Fibroblast of peridontal ligament (primary cell): ENCODE results near the gene KCNG4.
A peak's percentile ranks its signal among the peaks of the same experiment; 100 is the strongest.
"Not testable (repeated sequence)": the region's sequence is repeated elsewhere in the genome, so short reads cannot be mapped to it uniquely, and the experiment has no call there.

Experiments
- DNase-seq: peaks from one replicate; pipeline ENCODE4 v3.0.0-alpha.2; 2010; ENCODE audit errors: extremely low read depth

KCNG4 gene

DNA sequence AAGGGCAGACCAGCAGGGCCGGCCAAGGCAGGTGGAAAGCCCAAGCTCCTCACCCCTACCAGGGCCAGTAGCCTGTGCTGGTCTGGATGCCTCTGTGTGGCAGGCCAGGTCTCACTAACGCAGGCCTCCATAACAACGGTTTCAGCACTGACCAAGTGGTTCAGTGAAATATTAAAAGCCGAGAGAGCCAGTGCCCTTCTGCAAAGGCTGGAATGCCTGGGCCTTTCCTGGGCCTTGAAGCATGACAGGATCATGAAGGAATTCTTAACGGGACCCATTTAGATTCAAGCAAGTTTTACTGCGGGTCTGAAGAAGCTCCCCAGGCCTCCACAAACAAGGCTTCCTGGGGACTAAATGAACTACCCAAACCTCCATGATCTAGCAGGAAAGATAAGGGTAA is 32.6 kb downstream of the KCNG4 start:
- DNase-seq, result no peak

DNA sequence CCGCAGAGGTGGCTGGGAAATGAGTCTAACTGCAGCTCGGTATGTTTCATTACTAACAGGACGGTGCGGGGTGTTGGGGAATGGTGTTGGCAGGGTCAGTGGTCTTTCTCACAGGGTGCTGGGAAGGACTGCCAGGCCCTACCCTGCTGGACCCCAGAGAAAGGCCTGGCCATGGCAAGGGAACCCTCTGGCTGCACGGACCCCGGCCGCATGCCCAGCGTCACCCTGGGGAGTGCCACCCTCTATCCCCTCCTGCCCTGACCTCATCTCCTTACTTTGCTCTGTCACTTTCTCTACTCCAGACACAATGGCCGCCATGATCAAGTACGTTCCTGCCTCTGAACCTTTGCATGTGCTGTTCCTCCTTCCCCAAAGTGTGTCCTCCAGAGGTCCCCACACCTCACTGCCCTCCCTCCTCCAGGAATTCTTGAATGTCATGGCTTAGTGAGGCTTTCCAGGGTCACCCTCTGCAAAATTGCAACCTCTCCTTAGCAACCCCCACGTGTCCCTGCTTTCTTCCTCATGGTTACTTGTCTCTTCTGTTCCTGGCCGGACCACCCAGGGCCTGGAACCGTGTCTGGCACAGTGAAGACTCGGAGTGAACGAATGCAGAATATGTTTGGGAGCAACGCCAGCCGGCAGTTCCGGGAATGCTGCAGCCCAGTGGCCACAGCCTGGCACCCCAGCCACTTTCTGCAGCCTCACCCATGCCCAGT is 33.7 kb downstream of the KCNG4 start:
- no peak for DNase-seq

DNA sequence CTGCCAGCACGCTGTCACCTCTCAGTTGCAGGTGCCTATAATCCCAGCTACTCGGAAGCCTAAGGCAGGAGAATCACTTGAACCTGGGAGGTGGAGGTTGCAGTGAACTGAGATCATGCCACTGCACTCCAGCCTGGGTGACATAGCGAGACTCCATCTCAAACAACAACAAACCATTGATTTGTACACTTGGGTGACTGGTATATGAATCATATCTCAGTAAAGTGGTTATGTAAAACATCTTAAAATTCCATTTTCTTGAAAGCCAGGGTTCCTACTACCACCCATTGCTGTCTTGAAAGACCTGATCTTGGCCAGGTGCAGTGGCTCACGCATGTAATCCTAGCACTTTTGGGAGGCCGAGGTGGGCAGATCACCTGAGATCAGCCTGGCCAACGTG is 34.7 kb downstream of the KCNG4 start:
- DNase-seq, result peak; percentile 21

DNA sequence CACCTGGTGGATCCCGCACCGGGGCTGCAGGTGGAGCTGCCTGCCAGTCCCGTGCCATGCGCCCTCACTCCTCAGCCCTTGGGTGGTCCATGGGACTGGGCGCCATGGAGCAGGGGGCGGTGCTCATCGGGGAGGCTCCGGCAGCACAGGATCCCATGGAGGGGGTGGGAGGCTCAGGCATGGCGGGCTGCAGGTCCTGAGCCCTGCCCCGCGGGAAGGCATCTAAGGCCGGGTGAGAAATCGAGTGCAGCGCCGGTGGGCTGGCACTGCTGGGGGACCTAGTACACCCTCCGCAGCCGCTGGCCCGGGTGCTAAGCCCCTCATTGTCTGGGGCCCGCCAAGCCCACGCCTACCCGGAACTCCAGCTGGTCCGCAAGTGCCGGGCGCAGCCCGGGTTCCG is 35.3 kb downstream of the KCNG4 start:
- not testable (repeated sequence) for DNase-seq

DNA sequence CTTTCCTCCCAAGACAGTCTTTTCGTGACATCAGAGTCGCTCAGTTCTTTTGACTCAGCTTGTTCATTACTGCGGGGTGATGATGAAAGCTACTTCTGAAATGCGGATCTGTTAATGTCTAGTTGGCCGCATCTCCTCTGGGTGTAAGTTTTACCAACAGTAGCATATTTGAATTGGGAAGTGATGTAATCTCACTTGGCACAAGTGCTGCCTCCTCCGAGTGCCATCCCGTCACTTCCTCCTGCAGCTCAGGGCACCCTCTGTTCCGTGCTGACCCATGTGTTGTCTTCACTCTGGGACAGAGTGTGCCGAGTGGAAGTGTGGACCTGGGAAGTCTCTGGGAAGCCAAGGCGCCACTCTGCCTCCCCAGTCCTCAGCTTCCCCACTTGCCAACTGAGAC is 40.0 kb downstream of the KCNG4 start:
- DNase-seq, result no peak

DNA sequence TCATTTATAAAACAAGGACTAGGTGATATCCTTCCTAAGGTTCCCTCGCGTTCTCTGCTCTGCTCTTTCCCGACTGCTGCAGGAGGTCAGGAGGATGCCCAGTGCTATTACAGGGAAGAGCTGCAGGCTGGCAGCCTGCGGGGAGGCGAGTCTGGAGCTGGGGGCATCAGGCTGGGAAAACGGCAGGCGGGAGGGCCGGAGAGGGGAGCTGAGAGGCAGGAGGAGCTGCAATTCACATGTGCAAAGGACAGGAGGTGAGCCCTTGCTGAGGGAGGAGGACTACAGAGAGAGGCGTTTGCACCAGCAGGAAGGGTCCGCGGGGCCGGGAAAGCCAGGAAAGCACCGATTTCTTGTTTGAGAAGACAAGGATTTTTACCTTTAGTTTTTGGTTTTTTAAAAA is 40.7 kb downstream of the KCNG4 start:
- DNase-seq, result no peak

DNA sequence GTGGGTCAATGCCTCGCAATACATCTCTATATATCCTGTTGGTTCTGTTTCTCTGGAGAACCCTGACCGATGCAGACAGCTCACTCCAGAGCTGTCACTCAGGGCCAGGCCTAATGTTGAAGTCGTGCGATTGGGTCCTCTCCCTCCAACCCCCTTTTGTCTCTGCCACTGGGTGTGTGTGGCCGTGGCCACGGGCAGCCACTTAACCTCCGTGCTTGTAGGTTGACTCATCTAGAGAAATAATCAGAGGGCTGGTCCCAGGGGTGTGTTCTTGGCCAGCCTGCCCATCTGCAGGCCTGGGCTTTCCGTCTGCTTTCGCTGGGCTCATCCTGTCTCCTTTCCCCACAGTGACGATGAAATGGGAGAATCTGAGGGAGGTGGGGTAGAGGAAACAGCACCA is 41.4 kb downstream of the KCNG4 start:
- DNase-seq, result peak; percentile 85

DNA sequence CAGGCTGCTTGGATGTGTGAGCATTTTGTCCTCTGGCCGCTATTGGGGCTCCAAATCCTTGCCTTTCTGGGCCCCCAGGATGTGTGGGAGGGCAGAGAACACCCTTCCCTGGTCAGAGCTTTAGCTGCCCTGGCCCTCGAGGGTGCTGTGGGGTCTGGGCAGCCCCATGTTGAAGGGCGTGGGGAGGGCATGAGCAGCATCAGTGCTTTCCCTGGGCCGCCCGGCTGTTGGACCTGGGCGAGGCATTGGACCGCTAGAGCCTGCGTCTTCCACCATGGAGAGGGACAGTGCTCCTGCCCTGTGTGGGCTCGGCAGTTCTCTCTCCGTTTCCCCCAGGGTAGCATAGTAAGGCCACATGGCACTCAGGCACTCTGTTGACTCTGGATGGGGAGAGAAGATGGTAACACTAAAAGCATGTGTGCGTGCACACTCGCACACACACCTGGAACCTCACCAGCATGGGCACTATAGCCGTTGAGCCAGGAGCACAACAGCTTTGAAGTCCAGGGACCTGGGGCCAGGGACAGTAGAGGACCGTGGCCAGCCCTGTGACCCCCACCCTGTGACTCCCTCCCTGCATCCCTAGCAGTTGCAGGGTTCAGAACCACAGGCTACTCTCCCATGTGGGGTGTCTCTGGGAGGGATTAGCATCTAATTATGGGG is 42.2 kb downstream of the KCNG4 start:
- DNase-seq, result no peak

DNA sequence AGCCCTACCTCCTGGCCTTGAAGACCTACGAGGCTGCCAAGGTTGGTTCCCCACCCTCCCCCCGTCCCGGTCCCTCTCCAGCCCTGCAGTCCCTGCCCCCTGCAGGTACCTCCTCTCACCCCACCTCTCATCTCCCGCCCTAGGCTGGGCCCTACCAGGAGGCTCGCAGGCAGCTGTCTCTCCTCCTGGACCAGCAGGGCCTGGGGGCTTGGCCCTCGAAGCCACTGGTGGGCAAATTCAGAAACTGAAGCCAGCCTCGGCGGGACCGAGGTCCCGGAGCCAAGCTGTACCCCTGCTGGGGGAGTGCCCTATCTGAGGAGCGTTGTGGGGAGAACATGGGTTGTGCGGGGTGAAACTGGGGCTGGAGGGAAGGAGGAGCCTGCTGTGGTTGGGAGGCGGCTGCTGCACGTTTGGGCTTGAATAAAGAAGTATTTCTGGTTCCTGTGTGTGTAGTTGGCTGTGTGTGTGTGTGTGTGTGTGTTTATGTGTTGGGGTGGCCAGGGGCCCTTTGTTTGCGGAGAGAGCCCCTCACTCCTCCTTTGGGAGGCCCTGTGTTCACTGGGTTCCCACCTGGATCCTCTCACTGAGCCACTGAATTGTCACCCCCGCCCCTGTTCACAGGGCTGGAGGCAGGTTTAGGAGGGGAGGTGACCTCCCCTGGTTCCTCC is 43.0 kb downstream of the KCNG4 start:
- no peak for DNase-seq

DNA sequence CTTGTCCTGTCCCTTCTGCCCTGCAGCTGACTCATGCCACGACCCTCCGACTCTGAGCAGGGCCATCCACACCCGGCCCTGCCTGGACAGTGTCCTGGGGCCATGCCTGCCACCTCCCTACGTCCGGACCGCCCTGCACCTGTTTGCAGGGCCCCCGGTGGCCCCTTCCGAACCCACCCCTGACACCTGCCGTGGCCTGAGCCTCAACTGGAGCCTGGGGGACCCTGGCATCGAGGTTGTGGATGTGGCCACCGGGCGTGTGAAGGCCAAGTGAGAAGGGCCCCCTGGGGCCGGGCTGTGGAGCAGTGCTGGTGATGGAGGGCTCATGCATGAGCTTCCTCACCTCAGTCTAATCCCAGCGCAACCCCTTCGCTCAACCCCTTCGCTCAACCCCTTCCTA is 43.7 kb downstream of the KCNG4 start:
- DNase-seq, result no peak

DNA sequence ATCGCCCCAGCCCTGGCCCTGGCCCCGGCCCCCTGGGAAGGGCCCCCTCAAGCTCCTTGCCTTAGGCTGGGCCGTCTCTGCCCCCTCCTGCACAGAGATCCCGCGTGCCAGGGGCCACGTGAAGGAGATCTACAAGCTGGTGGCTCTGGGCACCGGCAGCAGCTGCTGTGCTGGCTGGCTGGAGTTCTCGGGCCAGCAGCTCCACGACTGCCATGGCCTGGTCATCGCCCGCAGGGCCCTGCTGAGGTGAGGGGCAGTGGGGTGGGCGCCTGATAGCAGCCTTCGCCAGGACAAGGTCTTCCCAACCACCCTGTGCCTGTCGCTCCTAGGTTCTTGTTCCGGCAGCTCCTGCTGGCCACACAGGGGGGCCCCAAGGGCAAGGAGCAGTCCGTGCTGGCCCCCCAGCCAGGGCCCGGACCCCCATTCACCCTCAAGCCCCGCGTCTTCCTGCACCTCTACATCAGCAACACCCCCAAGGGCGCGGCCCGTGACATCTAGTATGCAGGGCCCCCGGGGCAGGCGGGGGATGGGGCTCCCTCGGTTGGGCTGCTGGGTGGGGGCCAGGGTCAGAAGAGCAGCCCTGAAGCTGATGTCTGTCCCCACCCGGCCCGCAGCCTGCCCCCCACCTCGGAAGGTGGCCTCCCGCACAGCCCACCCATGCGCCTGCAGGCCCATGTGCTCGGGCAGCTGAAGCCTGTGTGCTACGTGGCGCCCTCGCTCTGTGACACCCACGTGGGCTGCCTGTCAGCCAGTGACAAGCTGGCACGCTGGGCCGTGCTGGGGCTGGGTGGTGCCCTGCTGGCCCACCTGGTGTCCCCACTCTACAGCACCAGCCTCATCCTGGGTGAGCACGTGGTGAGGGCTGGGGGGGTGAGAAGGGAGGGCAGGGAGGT is 44.4 kb downstream of the KCNG4 start:
- DNase-seq, result no peak

DNA sequence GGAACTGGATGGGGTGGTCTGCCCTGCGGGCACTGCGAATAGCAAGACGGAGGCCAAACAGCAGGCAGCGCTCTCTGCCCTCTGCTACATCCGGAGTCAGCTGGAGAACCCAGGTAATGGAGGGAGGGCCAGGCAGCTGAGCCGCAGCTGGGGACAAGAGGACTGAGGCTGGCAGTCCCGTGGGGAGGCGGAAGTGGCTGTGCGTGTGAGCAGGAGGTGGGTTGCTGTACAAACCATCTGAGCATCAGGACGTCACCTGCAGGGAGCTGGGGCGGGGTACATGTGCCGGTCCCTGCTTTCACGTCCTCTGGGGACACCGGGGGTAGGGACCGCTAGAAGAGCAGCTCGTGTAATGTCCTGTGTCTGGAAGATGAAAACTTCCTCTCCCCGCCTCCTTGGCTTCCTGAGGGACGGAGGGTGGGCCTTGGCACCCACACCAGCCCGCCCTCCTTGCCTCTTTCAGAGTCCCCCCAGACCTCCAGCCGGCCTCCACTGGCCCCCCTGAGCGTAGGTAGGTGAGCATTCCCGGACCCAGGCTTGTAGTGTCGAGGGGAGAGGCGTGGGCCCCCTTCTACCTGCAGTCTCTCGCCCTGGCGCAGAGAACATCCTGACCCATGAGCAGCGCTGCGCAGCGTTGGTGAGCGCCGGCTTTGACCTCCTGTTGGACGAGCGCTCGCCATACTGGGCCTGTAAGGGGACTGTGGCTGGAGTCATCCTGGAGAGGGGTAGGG is 45.2 kb downstream of the KCNG4 start:
- no peak for DNase-seq

DNA sequence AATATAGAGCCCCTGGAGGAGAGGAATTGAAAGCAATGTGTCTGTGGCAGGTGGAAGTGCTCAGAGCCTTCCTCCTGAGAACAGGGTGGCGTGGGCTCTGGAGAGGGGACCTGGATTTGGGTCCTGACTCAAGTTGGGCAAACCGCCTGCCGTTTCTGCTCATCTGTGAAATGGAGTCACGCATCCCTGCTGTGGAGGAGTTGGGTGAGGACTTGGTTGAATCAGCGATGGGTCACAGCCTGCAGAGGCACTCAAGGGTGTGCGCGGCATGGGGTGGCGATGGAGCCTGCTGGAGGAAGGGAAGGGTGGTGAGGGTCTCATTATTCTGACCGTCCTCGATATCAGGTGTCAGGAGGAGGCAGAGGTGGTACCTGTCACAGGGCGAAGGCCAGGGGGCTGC is 45.8 kb downstream of the KCNG4 start:
- no peak for DNase-seq

DNA sequence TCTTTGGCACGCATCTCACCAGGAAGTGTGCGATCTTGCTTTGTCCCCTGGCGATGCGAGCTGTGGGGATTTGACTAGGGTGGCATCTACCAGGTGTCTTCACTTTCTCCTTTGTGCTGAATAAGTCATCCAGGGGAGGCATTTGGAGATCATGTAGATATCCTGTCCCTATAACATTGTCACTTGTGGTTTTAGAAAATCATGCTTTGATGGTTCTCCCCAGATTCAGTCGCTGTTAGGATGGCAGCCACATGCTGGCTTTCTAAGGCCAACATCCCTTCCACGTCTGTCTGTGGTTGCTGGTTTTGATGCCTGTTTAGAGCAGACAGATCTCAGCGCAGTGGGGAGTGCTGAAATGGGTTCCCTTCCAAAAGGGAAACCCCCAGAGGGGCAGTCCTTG is 46.3 kb downstream of the KCNG4 start:
- no peak for DNase-seq

DNA sequence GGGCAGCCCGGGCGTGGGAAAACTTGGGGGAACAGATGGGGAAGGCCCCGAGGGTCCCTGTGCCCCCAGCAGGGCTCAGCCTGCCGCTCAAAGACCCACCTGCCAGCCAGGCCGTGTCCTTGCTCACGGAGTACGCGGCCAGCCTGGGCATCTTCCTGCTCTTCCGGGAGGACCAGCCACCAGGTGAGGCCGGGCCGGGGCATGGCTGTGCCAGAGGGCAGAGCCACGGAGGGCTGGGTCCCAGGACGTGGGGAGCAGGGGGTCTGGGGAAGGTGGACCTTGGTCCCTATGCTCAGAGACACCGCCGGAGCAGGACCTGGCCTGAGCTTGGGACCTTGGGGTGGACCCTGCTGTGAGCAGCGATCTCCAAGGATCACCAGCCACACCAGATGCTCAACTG is 48.3 kb downstream of the KCNG4 start:
- no peak for DNase-seq

DNA sequence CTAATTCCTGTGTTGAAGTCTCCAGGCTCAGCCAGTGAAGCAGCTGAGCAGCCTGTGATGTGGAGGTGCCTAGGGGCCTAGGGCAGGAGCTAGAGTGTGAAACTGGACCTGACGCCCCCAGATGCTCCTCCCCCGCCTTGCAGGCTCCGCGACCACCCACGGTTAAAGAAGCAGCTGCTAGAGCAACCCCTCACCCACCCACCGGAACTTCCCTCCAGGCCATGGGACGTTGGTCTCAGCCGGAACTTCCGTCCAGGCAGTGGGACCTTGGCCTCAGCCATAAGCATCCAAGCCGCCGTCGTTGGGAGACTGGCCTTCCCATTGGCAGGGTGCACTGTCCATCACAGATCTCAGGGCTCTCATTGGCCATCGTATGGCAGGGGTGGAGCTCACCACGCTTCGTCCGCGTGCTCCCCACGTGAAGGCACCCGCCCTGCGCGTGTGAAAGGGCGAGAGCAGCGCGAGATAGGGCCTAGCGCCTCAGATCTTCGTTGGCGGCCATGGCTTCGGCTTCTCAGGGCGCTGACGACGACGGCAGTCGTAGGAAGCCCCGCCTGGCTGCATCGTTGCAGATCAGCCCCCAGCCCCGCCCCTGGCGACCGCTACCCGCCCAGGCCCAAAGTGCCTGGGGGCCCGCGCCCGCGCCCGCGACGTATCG is 49.0 kb downstream of the KCNG4 start, which contains the start of gene ADAD2:
Gene ADAD2, plus strand, starts transcription at position 427 of the 658 bp plus-strand sequence. Its CDS starts 74 bp downstream, at position 501.
- DNase-seq, result no peak

DNA sequence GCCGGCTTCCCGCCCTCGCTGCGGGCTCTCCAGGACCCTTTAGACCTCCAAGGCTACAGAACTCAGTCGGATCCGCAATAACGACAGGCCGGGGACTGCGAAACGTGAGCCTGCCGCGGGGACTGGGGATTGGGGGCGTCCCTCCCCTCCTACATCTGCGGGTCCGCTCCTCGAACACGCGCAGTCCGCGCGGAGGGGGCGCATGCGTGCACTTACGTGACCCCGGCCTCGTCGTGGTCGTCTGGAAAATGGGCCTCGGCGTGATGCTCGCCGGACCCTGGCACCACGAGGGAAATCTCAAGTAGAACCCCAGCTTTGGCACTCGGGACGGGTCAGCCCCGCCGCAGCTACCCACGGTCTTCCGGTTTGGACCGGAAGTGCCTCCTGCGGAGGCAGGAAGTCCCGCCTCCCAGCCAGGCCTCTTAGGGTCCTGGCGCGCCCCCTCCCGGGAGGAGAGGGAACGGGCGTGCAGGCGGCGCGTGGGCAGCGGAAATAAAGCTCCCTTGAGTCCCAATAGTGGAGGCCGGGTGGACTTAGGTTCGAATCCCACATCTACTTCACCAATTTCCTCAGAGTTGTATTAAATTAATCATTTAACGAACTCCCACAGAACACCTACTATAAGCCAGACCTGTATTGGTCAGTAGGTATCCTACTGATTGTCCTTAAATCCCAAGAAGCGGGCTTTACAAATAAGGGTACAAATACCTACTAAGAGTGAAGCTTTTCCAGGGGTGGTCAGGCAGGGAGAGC is 53.0 kb downstream of the KCNG4 start, which contains the start of gene TAF1C:
Gene TAF1C, minus strand, starts transcription at position 373 of the 753 bp plus-strand sequence. CDS start 2,069 bp downstream, outside the sequence.
- peak; percentile 92 for DNase-seq

DNA sequence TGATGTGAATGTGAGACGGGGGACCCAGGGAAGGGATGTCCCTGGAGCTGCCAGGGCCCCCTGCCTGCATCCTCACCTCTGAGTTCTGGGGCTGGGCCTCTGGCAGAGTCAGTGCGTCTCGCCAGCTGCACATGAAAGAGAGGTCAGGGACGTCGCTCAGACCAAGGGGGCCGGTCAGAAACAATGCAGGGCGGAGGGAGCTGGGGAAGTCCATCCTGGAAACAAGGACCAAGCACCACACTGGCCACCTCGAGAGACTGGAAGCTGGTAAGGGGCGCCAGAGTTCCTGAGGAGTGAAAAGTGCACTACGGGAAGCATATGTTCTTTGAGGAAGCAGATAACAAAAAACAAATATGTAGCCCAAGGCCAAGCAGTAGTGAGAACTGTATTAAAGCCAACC is 55.0 kb downstream of the KCNG4 start:
- DNase-seq, result no peak

DNA sequence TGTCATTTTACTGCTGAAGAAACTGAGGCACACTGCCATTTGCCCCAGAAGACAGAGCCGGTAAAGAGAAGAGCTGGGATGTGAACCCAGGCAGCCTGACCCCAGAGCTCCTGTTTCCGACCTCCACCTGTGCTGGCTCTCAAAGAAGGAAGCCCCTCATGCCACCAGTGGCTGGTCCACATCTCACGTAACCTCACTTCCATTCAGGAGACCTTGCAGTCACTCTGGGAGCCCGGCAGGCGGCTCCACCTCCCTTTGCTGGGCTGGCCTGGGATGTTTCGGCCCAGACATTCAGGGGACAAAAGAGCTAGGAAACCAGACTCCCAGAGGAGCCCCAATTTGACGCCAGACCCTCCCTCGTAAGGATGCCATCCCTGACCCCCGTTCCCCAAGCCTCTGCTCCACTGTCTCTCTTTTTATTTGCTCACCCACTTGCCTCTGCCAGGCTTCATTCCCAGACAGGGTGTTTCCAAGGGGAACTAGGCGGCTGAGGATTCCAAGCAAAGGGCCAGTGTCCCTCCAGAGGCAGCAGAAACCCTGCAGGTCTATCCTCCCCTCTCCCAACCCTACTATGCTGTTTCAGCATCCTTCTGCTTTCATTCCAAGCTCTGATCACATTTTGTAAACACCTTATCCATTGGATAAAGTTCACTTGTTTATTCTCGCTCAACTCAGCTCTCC is 55.8 kb downstream of the KCNG4 start:
- DNase-seq, result peak; percentile 24

DNA sequence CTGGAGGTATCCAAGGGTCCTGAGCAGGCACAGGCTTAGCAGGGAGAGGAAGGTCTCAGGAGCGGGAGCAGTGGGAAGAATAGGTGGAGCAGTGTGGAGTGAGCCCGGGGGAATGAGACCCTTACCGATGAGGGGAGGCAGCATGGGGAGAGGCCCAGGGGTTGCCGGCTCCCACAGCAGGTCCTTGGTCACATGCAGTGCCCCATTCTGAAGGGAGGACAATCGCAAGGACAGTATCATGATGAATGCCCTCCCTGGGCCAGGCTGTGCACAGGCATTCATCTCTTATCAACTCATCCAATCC is 56.3 kb downstream of the KCNG4 start:
- no peak for DNase-seq
